IMR-90 (cell line): ENCODE results near the gene PPP1R14B. TPM values are rescaled to one million over a fixed set of nuclear protein-coding genes. Genes with fewer than 3 reads are reported as not detected.

Experiments
- ATAC-seq: fragments of 200-7000 bp; cut with Tn5 transposase; 2 replicates; pipeline ENCODE4 v1.9.1; 2020; ENCODE audit warnings: low read depth, mild to moderate bottlenecking, moderate library complexity
- BruUV-seq: library from RNA; stranded (reverse); fragments of 400-500 nt; replicated peaks from 2 replicates; lab custom pipeline; 2021; lab: Mats Ljungman, UMichigan
- CTCF ChIA-PET: fragments of 300-600 bp; formaldehyde crosslinking; extraction: SDS; loops from one replicate; lab custom pipeline; 2021; ENCODE audit warnings: antibody characterized with exemption; lab: Yijun Ruan, JAX
- POLR2A ChIA-PET: fragments of 300-600 bp; sonication (Branson Sonifier 250); formaldehyde crosslinking; loops from one replicate; lab custom pipeline; 2022; ENCODE audit warnings: antibody characterized with exemption; ENCODE audit not compliant: unreplicated experiment; lab: Charles Lee
- DNase-seq: peaks from one replicate; pipeline ENCODE4 v3.0.0; 2013
- H2AFZ ChIP-seq: replicated peaks from 2 replicates; pipeline ENCODE3; 2013; ENCODE audit warnings: low read length, mild to moderate bottlenecking; ENCODE audit not compliant: poor library complexity
- H2AK5ac ChIP-seq: 2 replicates; pipeline ENCODE4 v1.6.1; 2013; ENCODE audit warnings: low read depth, low read length, inconsistent platforms
- H2AK9ac ChIP-seq: replicated peaks from 2 replicates; pipeline ENCODE3; 2013; ENCODE audit warnings: mild to moderate bottlenecking, low read depth, low read length, moderate library complexity; ENCODE audit not compliant: poor library complexity
- H2BK120ac ChIP-seq: 2 replicates; pipeline ENCODE4 v1.6.1; 2013; ENCODE audit warnings: low read depth, low read length, inconsistent platforms
- H2BK15ac ChIP-seq: 3 replicates; pipeline ENCODE4 v1.6.1; 2013; ENCODE audit warnings: low read depth, low read length, inconsistent platforms
- H2BK20ac ChIP-seq: 2 replicates; pipeline ENCODE4 v1.6.1; 2013; ENCODE audit warnings: low read depth, mild to moderate bottlenecking, inconsistent platforms, low read length, moderate library complexity
- H2BK5ac ChIP-seq: 2 replicates; pipeline ENCODE4 v1.6.1; 2013; ENCODE audit warnings: mild to moderate bottlenecking, low read depth, low read length, inconsistent platforms; ENCODE audit not compliant: poor library complexity, severe bottlenecking
- H3K14ac ChIP-seq: replicated peaks from 2 replicates; pipeline ENCODE4 v1.6.1; 2013; ENCODE audit warnings: low read depth, low read length, inconsistent platforms
- H3K18ac ChIP-seq: 2 replicates; pipeline ENCODE4 v1.6.1; 2013; ENCODE audit warnings: low read depth, low read length, control low read depth
- H3K23ac ChIP-seq: 2 replicates; pipeline ENCODE4 v1.6.1; 2013; ENCODE audit warnings: low read depth, low read length, inconsistent platforms
- H3K27ac ChIP-seq: 2 replicates; pipeline ENCODE4 v1.5.1; 2013; ENCODE audit warnings: mild to moderate bottlenecking, control low read depth, low read length; ENCODE audit not compliant: insufficient read depth
- H3K27me3 ChIP-seq: 2 replicates; pipeline ENCODE4 v1.6.1; 2013; ENCODE audit warnings: low read length; ENCODE audit not compliant: control insufficient read depth, insufficient read depth
- H3K36me3 ChIP-seq: 2 replicates; pipeline ENCODE4 v1.6.1; 2013; ENCODE audit warnings: low read length, mixed read lengths; ENCODE audit not compliant: control insufficient read depth, insufficient read depth
- H3K4ac ChIP-seq: 2 replicates; pipeline ENCODE4 v1.6.1; 2013; ENCODE audit warnings: low read depth, low read length, inconsistent platforms
- H3K4me1 ChIP-seq: 2 replicates; pipeline ENCODE4 v1.6.1; 2013; ENCODE audit warnings: low read length, mixed read lengths; ENCODE audit not compliant: control insufficient read depth, insufficient read depth
- H3K4me2 ChIP-seq: 2 replicates; pipeline ENCODE4 v1.6.1; 2013; ENCODE audit warnings: low read depth, mild to moderate bottlenecking, control low read depth, low read length, moderate library complexity
- H3K4me3 ChIP-seq: 2 replicates; pipeline ENCODE4 v1.5.1; 2013; ENCODE audit warnings: low read depth, mild to moderate bottlenecking, control low read depth, low read length, moderate library complexity; ENCODE audit not compliant: insufficient read depth
- H3K56ac ChIP-seq: 2 replicates; pipeline ENCODE4 v1.6.1; 2013; ENCODE audit warnings: low read length, inconsistent platforms; ENCODE audit not compliant: insufficient read depth; ENCODE audit errors: extremely low read depth
- H3K79me1 ChIP-seq, 2 experiments: 2 replicates each; pipeline ENCODE4 v1.6.1; 2013; ENCODE audit warnings: low read length in 2 of 2, inconsistent platforms in 1 of 2, low read depth in 1 of 2
- H3K9ac ChIP-seq: 2 replicates; pipeline ENCODE4 v1.6.1; 2013; ENCODE audit warnings: low read depth, low read length, control low read depth
- H3K9me1 ChIP-seq: 2 replicates; pipeline ENCODE4 v1.6.1; 2013; ENCODE audit warnings: low read length, inconsistent platforms; ENCODE audit not compliant: insufficient read depth
- H3K9me3 ChIP-seq: 2 replicates; pipeline ENCODE4 v1.6.1; 2013; ENCODE audit warnings: low read length; ENCODE audit not compliant: control insufficient read depth, insufficient read depth
- H4K20me1 ChIP-seq: 2 replicates; pipeline ENCODE4 v1.6.1; 2013; ENCODE audit warnings: low read length, inconsistent platforms; ENCODE audit not compliant: insufficient read depth
- H4K5ac ChIP-seq: 2 replicates; pipeline ENCODE4 v1.6.1; 2013; ENCODE audit warnings: mild to moderate bottlenecking, low read depth, low read length, control low read depth
- H4K8ac ChIP-seq, 2 experiments: 2 replicates each; pipeline ENCODE4 v1.6.1; 2013; ENCODE audit warnings: low read depth in 2 of 2, low read length in 2 of 2, control low read depth in 1 of 2, inconsistent platforms in 1 of 2
- H4K91ac ChIP-seq: 2 replicates; pipeline ENCODE4 v1.6.1; 2013; ENCODE audit warnings: low read depth, low read length, inconsistent platforms; ENCODE audit not compliant: insufficient read depth
- BHLHE40 ChIP-seq: fragments of 150-350 bp; IDR thresholded peaks from 2 replicates; pipeline ENCODE4 v1.6.1; 2016; ENCODE audit warnings: mild to moderate bottlenecking, low read depth, low read length
- MXI1 ChIP-seq: IDR thresholded peaks from 2 replicates; pipeline ENCODE4 v1.6.1; 2012; ENCODE audit warnings: low read depth, mild to moderate bottlenecking, low read length, moderate library complexity, borderline replicate concordance
- NFE2L2 ChIP-seq: fragments of 150-350 bp; IDR thresholded peaks from 2 replicates; pipeline ENCODE4 v1.6.1; 2016; ENCODE audit warnings: low read depth, mild to moderate bottlenecking, low read length
- RCOR1 ChIP-seq: IDR thresholded peaks from 2 replicates; pipeline ENCODE4 v1.6.1; 2012; ENCODE audit warnings: mild to moderate bottlenecking, low read length, improper control_type of control experiment; ENCODE audit not compliant: insufficient replicate concordance
- USF2 ChIP-seq: fragments of 150-350 bp; IDR thresholded peaks from 2 replicates; pipeline ENCODE4 v1.6.1; 2017; ENCODE audit warnings: mild to moderate bottlenecking, antibody characterized with exemption, low read length, low read depth
- WGBS, 2 experiments: methylation state at CpG; one replicate each; pipeline versions ENCODE4 v1.1.5 to v1.1.7; 2013; ENCODE audit warnings: missing lambda C conversion rate in 2 of 2; ENCODE audit not compliant: insufficient read length in 1 of 2; ENCODE audit errors: extremely low coverage in 2 of 2; 5-methylcytosine and 5-hydroxymethylcytosine counted together
- dilution Hi-C: fragments of 300-500 bp; cut with HindIII; formaldehyde crosslinking; loops from one replicate; pipeline ENCODE4 v1.14.3; 2018; ENCODE audit warnings: low sequenced_read_pairs; ENCODE audit not compliant: unreplicated experiment
- in situ Hi-C: fragments of 300-500 bp; cut with MboI; formaldehyde crosslinking; loops from 3 replicates; pipeline ENCODE4 v1.14.3; 2019; ENCODE audit warnings: low sequenced_read_pairs, inconsistent platforms, mixed read lengths
- intact Hi-C: fragments of 100-400 bp; cut with micrococcal nuclease; formaldehyde crosslinking; loops from 2 replicates; pipeline ENCODE4 v1.10.0; 2022
- polyA plus RNA-seq, 3 experiments: library from polyadenylated mRNA; depleted of rRNA; stranded (reverse); fragments of >200 nt; gene quantifications; 2 replicates each; pipeline ENCODE4 v1.2.3, GENCODE V29; 2012; ENCODE audit warnings: low replicate concordance in 1 of 3
- total RNA-seq: library from RNA; depleted of rRNA; stranded (reverse); fragments of >200 nt; gene quantifications from 2 replicates; pipeline ENCODE4 v1.2.3, GENCODE V29; 2012
- TF ChIP-seq, protein P1 (sequence below): conservative IDR thresholded peaks from 2 replicates; pipeline ENCODE4 v1.5.1; 2012; ENCODE audit warnings: mild to moderate bottlenecking, low read depth, low read length, improper control_type of control experiment

Gene PPP1R14B
- total and polyA plus RNA-seq, 2 of the 4 experiments (the other 2 are of a cell fraction): 176 to 257 TPM

DNA sequence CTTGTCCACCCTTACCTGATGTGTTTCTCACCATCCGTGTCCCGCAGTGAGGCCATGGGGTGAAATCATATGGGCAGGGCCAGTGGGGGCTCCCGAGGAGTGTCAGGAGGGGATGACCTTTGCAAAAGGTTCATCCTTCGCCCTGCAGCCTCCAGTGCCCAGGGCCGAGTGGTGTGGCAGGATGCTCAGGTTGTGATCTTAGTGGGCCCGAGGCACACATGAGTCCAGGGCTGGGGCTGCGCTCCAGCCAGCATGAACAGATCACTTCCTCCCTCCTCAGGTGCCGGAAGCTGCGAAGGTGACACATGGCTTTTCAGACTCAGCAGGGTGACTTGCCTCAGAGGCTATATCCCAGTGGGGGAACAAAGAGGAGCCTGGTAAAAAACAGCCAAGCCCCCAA lies 8.7 kb downstream of the PPP1R14B start:
- Histone ChIP-seq H3K27ac (no peak overlapping the region), H2BK120ac (no peak overlapping the region), H3K9ac (no peak overlapping the region), H2BK15ac (no peak overlapping the region), H3K56ac (no peak overlapping the region), H3K18ac (no peak overlapping the region), H4K20me1 (peaks cover 4% of the 10 kb centered on the region; the same call in 1 of the 2 replicates), H3K4me2 (no peak overlapping the region), H3K79me1 (peaks cover 30 to 47% of the 10 kb centered on the region in 2 experiments; a peak in 3 of 4 replicates), H4K8ac (no peak overlapping the region), H3K23ac (no peak overlapping the region), H3K9me3 (no peaks in the 10 kb centered on the region), H3K4ac (no peak overlapping the region), H3K9me1 (peaks cover 14% of the 10 kb centered on the region), H4K91ac (no peak overlapping the region), H2AK9ac (no peak overlapping the region), H2AFZ (no peak overlapping the region), H3K4me3 (no peak overlapping the region), H2BK20ac (no peak overlapping the region), H4K5ac (no peak overlapping the region), H3K14ac (no peak overlapping the region), H3K27me3 (no peaks in the 10 kb centered on the region), H3K36me3 (peaks cover 20% of the 10 kb centered on the region), H3K4me1 (peaks cover 17% of the 10 kb centered on the region), H2BK5ac (no peak overlapping the region), H2AK5ac (no peak overlapping the region)
- ChIA-PET CTCF (no interaction called here), POLR2A (no interaction called here)
- no TSS peak for BruUV-seq
- intact Hi-C loops: no loop called here
- DNase-seq (no peak), ATAC-seq (no peak)
- dilution Hi-C loops: no loop called here
- TF ChIP-seq, protein P1, sequence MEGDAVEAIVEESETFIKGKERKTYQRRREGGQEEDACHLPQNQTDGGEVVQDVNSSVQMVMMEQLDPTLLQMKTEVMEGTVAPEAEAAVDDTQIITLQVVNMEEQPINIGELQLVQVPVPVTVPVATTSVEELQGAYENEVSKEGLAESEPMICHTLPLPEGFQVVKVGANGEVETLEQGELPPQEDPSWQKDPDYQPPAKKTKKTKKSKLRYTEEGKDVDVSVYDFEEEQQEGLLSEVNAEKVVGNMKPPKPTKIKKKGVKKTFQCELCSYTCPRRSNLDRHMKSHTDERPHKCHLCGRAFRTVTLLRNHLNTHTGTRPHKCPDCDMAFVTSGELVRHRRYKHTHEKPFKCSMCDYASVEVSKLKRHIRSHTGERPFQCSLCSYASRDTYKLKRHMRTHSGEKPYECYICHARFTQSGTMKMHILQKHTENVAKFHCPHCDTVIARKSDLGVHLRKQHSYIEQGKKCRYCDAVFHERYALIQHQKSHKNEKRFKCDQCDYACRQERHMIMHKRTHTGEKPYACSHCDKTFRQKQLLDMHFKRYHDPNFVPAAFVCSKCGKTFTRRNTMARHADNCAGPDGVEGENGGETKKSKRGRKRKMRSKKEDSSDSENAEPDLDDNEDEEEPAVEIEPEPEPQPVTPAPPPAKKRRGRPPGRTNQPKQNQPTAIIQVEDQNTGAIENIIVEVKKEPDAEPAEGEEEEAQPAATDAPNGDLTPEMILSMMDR: no peak
- TF ChIP-seq USF2: no peak
- no peak for TF ChIP-seq NFE2L2
- no peak for TF ChIP-seq RCOR1
- no peak for TF ChIP-seq BHLHE40
- no peak for TF ChIP-seq MXI1
- in situ Hi-C loops: no loop called here
- WGBS, 2 experiments: 92% methylated on average over 2 of the region's 9 CpGs; no CpG with 5 or more reads in 1 of the 2 experiments
